SW 1271 (cell line): Measurements from ENCODE around the gene HERC2.

ENCODE experiments used
- DNase-seq, 2 experiments: peaks; one replicate each; lab custom pipeline; 2025; lab: John Stamatoyannopoulos, UW

HERC2 gene

DNA sequence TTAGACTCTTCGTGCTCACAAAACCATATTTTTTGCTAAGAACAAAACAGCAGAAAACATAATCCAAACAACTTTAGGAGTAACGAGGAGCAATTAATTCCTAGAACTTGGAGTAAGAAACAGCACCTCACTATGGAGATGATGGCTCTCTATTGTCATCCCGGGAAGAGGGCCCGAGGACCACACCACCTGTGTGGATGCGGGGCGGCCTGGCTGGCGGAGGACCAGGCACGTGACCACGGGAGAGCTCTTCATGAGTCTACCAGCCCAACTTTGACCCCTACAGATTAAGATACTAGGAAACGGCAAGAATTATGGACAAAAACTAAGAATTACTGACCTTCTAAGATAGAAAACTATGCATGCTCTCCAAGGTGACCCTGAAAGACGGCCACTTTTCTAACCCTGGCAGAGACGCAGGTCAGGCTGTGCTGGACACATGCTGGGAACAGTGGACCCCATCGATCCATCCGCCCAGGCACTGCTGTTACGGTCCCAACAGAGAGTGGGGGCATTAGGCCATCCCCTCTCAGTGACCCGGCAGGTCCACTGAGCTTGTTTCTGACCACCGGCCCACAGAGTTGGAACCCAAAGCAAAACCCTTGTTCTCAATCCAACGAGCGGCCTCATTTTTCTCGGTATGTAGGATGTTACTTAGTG, 209.7 kb downstream of the HERC2 start:
- DNase-seq: no peak

DNA sequence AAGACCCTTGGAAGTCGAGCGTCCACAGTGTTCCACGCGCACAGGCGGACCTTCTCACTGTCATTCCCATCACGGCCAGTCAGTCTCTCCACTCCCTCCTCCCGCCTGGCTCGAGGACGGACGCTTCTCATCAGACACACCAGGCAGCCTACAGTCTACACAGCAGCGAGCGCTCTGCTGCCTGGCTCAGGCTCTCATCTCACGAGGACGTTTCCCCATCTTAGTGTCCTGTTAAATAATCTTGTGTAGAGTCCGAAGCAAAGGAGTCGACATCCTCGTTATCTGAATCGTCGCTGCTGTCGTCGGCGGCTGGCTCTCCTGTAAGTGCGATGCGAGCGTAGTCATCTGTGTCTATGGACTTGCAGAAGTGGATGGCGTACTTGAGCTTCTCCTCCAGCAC, 210.4 kb downstream of the HERC2 start:
- no peak for DNase-seq

DNA sequence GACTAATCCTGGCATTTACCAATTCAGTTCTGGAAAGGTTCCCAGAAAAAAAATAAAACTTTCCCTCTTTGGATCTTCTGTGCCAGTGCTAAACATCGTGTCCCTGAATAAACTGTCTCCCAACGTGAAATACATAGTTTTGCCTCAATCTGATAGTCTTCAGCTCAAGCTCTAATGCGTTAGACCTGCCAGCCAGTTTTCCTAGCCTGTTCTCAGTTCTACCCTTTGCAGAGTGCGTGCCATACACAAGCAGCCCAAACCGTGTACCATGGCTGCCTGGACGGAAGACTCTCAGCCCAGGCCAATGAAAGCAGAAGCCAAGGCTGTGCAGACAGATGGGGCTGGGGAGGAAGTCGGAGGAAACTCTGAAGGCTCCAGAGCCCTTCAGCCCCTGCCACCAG, 211.5 kb downstream of the HERC2 start:
- no peak for DNase-seq

DNA sequence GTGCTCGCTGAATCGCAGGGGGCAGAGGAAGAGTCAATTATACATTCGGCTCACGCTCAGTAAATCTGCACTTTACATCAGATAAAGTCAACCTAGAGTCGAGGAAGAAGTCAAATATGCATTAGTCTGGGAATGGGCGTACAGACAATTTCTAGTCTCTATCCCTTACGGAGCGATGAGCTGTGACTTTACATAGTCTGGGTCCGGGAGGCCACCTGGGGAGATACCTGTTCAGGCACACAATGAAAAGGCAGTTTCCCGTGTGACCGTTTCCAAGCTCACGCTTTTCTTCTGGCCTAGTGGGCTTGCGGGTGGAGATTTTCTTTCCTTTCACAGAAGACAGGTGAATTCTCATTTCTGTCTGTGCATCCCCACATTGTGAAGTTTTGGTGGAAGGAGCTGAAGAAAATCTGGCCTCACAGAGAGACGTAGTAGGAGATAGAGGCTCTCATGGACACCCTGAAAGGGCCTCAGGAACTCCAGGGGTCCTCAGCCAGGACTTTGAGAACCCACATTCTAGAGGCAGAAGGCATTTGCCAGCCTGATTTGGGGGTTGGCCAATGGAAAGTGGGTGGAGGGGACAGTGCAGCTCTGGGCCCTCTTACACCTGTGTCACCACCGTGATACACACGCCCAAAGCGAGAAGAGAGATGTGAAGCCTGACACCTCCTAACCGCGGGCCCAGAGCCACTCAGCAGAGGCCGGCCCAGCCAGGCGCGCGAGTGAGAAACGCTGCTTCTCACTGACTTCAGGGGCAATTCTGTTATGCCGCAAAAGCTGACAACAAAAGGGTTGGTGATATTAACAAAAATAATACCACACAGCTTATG, 212.1 kb downstream of the HERC2 start:
- DNase-seq: no peak

DNA sequence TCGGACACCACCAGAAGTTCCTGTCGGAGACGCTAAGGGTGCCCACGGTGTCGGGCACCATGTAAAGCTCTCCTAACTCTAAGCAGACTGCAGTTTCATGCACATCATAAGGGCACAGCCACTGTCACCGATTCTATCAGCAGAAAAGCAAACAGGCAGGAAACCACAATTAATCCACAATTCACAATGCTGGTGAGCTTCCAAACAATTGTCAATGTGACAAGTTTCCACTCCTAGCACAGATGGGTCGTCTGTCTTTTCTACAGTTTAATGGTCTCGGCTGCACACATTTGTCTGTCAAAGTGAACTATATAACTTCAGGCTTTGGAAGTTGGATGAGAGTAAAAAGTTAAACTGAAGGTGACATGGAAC, 214.1 kb downstream of the HERC2 start:
- no peak for DNase-seq

DNA sequence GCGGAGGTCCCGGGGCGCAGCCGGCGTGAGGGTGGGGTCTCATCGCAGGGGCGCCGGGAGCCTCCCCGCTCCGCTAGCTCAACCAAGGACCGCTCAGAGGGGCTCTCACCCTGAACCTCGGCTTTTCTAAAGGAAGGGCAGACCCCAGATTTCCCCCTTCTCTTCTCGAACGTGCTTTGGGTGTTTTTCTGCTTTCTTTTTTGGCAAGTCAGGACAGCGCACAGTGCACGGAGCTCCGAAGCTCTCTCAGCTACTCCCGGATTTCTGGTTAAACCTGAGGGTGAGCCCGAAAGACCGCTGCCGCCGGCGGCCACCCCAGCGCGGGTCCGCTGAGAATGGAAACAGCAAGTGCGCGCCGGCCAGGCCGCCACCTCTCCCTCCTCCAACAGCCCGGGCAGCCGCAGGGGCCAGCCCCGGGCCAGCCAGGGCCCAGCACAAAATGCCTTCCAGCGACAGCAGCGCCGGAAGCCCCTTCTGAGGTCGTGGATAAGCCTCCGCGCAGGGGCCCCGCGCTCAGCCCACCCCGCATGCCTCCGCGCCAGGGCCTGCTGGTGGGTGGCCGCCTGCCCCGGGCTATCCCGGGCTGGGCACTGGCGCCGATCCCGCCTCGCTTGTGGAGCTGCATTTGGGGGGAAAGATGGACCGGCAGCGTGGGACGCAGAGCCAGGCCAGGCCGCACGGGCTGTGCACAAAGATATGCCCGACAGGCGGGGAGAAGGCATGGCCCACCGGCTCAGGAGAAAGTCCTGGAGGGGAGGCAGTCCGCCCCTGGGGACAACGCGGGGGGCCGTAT, 214.7 kb downstream of the HERC2 start:
- no peak for DNase-seq

DNA sequence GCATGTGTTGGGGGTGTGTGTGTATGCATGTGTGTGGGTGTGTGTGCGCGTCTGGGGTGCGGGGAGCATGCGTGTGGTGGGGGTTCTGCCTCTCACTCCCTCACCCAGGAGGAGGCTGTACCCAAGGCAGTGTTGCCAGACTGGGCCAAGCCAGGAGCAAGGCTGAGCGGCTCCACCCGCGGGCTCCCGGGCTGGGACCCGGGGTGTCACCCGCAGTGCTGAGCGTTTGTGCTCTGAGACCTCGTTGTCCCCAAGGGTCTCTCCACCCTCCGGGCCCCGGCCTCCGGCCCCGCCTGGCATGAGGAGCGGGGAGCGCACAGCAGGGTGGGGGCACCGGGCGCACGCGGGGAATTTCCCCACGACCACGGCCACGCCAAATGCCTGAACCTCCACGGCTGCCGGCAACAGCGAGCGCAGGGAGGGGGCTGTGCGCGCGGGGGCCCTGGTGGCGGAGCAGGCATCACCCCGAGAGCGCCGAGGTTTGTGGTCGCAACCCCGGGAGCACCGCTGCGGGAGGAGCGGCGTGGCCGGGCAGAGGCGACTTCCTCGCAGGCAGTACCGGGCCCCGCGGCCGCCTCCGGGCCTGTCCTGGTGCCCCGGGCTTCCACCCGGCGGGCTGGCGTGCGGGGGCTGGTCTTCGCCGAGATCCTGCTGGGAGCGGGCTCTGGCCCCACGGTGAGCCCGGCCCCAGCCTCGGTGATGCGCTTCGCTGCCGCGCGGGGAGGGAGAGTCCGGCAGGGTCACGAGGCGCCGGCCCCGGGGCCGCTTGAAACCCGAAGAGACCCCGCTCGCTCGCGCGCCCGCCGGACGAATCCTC, 215.5 kb downstream of the HERC2 start:
- DNase-seq: no peak

DNA sequence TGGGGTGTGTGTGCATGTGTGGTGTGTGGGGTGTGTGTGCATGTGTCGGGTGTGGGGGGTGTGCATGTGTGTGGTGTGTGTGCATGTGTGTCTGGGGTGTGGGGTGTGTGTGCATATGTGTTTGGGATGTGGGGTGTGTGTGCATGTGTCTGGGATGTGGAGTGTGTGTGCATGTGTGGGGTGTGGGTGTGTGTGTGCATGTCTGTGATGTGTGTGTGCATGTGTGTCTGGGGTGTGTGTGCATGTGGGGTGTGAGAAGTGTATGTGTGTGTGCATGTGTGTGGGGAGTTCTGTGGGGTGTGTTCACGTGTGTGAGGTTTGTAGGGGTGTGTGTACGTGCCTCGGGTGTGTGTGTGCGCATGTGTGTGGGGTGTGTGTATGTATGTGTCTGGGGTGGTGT, 216.2 kb downstream of the HERC2 start:
- DNase-seq: no peak

DNA sequence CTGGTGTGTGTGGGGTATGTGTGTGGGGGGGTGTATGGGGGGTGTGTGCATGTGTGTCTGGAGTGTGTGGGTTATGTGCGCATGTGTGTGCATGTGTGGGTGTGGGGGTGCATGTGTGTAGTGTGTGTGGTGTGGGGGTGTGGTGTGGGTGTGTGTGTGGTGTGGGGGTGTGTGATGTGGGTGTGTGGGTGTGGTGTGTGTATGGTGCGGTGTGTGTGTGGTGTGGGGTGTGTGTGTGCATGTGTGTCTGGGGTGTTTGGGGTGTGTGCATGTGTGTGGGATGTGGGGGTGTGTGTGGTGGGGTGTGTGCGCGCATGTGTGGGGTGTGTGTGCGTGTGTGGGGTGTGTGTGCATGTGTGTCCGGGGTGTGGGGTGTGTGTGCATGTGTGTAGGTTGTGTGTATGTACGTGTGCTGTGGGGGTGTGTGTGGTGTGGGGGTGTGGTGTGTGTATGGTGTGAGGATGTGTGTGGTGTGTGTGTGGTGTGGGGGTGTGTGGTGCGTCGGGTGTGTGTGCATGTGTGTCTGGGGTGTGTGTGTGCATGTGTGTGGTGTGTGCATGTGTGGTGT, 216.7 kb downstream of the HERC2 start:
- no peak for DNase-seq

DNA sequence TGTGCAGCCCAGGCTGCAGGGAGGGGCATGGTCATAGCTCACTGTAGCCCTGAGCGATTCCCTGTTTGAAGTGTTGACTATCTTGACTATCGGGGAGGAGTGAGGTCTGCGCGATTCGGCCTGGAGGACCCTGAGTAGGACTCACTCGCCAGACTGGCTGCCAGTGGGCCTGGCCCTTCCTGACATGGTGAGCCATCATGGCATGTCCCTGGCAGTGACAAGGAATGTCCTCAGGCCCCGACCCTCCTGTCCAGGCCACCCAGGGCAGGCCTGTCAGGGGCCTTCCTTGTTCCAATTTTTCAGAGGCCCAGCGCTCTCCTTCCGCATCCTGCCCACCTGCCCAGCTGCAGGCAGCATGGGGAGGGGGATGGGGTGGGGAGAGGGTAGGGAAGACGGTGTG, 217.7 kb downstream of the HERC2 start:
- DNase-seq: no peak

DNA sequence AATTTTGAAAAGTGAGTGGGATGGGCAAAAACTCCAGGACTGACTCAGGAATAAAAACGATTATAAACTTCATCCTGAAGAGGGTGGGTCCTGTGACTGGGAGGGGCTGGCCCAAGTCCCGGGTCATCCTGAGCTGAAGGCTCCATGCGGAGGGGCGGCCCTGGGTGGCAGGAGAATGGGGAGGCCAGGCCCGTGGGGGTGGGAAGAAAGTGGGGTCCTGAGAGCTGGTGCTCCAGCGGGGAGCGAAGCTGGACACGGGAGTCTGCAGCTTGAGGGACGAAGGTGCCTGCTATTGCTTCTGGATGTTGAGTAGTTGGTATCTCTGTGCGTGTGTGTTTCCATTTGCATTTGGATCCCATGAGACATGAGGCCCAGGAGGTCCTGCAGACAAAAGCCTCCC, 218.1 kb downstream of the HERC2 start:
- no peak for DNase-seq

DNA sequence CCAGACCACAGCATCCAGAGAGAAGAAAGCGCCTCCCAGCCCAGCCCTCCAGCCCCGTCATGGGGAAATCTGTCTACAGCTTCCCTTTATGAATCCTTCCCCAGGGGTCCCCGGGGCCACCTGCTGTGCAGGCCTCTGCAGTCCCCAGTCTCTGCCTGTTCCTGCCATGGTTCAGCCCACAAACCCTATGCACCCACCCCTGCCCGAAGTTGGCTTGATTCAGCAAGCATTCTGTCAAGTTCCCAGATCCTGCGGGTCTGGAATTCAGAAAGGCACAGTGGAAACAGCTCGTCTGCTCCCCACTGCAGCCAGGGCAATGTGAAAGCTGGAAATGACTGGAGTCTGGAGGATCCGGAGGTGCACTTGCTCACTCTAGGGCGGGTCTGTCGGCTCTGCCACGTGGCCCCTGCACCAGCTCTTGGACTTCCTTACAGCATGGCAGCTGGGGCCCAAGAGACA, 220.0 kb downstream of the HERC2 start:
- no peak for DNase-seq

DNA sequence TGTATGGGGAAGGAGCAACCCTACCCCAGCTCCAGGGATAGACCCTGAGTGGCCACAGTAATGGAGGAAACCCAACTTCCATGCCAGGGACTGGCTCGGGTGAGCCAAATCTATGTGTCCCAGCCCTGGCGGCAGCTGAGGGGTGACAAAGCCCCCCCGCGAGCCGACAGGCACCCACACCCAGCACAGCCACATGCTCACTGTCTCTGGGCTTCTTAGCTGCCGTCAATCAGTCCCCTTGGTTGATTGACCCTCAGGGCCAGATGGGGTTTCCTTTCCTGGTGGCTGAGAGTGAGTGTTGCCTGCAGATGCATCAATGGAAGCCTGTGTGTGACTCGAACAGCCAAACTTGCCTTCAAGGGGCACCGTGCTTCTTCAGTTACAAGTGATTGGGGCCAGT, 220.8 kb downstream of the HERC2 start:
- DNase-seq: no peak

DNA sequence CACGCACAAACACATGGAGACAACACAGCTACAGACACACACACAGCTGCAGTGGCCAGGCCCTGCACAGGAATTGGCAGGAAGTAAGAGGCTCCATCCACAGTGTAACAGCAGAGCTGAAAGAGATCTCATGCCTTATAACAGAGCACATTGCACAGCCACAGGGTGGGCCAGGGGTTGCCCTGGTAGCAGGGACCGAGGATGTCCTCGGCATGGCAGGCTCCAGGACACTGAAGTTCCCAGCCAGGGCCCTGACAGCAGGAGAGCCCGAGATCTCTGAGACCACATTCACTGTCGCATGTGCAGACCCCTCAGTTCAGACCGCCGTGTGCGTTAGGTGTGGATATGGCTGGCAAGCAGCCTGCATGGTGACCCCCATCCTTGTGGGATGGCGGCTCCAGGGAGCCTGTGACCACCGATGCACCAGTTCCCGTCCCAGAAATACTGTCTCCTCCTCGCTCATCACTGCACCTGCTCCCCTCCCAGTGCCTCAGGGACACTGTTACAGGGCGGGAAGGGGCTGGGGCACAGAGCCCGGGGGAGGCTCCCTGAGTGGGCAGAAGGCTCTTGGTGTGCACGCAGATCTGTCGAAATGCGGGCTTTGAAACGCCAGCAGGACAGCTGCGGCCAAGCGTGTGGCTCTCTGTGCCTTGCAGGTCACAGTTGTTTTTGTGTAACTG, 221.3 kb downstream of the HERC2 start:
- DNase-seq: no peak

DNA sequence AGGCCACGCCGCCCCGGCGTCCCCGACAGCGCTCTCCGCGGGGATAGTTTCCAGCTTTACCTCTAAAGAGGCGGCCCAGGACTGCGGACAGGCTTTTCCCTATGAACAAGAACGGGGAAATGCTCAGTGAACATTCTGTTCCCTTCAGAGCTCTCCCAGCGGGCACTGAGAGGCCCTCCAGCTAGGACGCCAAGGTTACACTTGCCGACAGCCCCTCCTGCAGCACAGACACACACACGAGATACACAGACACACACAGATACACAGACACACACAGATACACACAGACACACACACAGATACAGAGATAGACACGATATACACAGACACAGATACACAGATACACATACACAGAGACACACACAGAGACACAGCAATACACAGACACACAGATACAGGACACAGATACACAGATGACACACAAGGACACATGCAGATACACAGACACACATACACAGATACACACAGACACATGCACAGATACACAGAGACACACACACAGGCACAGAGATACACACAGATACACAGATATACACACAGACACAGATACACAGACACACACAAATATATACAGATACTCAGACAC, 222.3 kb downstream of the HERC2 start:
- no peak for DNase-seq

DNA sequence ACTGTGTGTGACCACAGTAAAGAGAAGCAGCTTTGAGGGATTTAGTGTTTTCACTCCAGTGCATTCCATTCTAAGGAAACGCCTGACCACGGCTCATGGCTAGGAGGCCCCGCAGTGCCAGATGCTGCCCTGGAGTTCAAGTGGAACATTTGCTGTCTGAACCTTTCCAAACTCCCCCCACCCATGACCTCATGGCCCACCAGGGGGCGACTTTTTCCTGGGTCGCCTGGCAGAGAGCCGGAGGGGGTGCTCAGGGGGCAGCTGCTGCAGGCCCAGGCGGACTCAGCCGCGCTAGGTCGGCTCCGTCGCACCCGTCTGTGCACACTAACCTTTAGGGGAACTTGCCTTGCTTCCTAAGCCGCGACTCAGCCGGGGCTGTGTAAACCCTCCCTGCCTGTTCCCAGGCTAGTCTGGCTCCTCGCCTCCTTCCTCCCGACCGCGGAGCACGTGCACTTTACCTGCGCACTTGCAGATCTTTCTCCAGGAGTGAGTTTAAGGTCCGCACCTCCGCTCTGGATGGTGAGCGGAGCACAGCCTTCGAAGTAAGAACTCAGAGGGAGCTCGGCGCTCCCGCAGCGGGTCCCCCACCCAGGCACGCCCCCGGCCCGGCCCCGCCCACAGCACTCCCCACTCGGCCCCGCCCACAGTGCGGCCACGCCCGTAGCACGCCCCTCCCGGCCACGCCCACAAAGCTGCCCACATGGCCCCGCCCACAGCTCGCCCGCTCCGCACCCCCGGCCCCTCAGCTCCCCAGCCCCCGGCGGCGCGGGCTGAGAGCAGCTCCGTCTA, 223.0 kb downstream of the HERC2 start, which contains the start of gene OCA2:
Gene OCA2 (minus strand): TSS at position 550 of the 789 bp plus-strand sequence. CDS start 17,441 bp downstream, outside the sequence.
- no peak for DNase-seq

DNA sequence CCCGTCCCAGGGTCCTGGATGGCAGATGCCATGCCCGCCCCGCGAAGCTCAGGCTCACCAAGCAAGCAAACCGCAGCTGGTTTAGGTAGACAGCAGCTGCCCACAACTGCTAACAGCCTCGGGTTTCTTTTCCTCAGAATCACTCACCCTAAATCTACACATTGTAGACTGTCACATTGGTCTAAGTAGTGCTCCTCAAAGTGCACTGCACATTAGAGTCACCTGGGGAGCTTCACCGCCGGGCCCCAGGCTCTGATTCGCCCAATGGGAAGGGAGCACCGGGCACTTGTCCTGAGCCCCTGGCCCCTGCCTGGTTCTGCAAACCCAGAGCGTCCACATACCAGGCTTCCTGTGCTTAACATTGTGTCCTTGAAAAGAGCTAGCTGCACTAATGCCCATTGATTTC, 223.6 kb downstream of the HERC2 start:
- DNase-seq: no peak

DNA sequence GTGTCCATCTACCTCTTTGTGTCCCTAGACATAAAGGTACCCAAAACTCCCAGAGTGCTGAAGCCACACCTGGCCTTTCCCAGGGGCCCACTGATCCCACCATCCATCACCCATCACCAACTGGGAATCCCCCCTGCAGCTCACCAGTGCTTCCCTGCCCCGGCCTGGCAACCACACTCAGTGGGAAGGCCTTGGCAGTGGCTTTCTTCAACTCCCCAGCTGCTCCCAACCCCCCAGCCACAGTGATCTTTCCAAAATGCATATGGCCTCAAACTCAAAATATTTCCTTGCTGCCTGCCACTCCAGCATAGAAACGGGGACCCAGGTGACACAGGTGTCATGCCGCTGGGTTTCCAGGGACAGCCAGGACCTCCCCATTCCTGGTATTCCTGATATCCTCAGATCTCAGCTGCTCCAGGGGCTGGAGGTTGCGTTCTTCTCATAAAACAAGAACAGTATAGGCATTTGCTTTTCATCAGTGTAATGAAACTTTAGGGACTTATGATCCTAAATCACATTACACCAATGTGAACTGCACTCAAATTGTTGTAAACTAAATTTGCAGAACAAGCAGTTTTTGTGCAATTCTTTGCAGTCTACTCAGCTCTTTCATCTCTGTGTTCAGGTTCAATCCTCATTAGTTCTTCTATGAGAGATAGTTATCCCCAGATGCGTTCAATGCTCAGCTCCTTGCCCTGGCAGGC, 224.2 kb downstream of the HERC2 start:
- DNase-seq: no peak
